Panc1 (cell line): Measurements from ENCODE around the gene KDR. TPM values are rescaled to one million over a fixed set of nuclear protein-coding genes. Genes with fewer than 3 reads are reported as not detected.

Source experiments
- ATAC-seq: fragments of 200-7000 bp; cut with Tn5 transposase; 2 replicates; pipeline ENCODE4 v1.9.1; 2020; ENCODE audit warnings: mild to moderate bottlenecking, moderate library complexity
- BruUV-seq: library from RNA; stranded (reverse); fragments of 400-500 nt; replicated peaks from 2 replicates; lab custom pipeline; 2021; lab: Mats Ljungman, UMichigan
- CTCF ChIA-PET: fragments of 300-600 bp; sonication (Branson Sonifier 250); formaldehyde crosslinking; loops from one replicate; lab custom pipeline; 2022; ENCODE audit warnings: antibody characterized with exemption; lab: Charles Lee
- POLR2A ChIA-PET: fragments of 300-600 bp; sonication (Branson Sonifier 250); formaldehyde crosslinking; loops from one replicate; lab custom pipeline; 2022; ENCODE audit warnings: antibody characterized with exemption; lab: Charles Lee
- DNase-seq: peaks from one replicate; pipeline ENCODE4 v3.0.0-alpha.2; 2010; ENCODE audit warnings: low read depth, low spot score
- H3K27ac ChIP-seq: 2 replicates; pipeline ENCODE4 v1.5.1; 2011; ENCODE audit warnings: mild to moderate bottlenecking, low read length, inconsistent platforms
- H3K27me3 ChIP-seq: fragments of 200-500 bp; sonication (Bioruptor generic); 2 replicates; pipeline ENCODE4 v1.6.0; 2014; ENCODE audit warnings: low read length, inconsistent platforms; ENCODE audit not compliant: control insufficient read depth, insufficient read depth
- H3K36me3 ChIP-seq: fragments of 200-500 bp; sonication (Bioruptor generic); 2 replicates; pipeline ENCODE4 v1.5.1; 2014; ENCODE audit warnings: inconsistent platforms, mild to moderate bottlenecking, low read length, moderate library complexity; ENCODE audit not compliant: control insufficient read depth, insufficient read depth
- H3K4me1 ChIP-seq: 2 replicates; pipeline ENCODE4 v1.5.1; 2011; ENCODE audit warnings: inconsistent platforms, mild to moderate bottlenecking, low read length, moderate library complexity; ENCODE audit not compliant: control insufficient read depth, insufficient read depth
- H3K4me3 ChIP-seq, 2 experiments: 2 replicates each; pipeline ENCODE4 v1.5.1; 2011 to 2012; ENCODE audit warnings: low read depth in 2 of 2, low read length in 2 of 2, mild to moderate bottlenecking in 2 of 2, inconsistent platforms in 1 of 2, moderate library complexity in 1 of 2
- H3K9me3 ChIP-seq: fragments of 200-500 bp; sonication (Bioruptor generic); 2 replicates; pipeline ENCODE4 v1.5.1; 2014; ENCODE audit warnings: low read depth, mild to moderate bottlenecking, inconsistent platforms, low read length, moderate library complexity; ENCODE audit not compliant: control insufficient read depth, insufficient read depth
- POLR2AphosphoS5 ChIP-seq: IDR thresholded peaks from 2 replicates; pipeline ENCODE4 v1.6.1; 2012; ENCODE audit warnings: mild to moderate bottlenecking, low read depth, low read length, moderate library complexity
- REST ChIP-seq, 2 experiments: IDR thresholded peaks; 2 replicates each; pipeline ENCODE4 v1.6.1; 2011 to 2012; ENCODE audit warnings: low read depth in 2 of 2, control low read depth in 1 of 2, low read length in 1 of 2, mild to moderate bottlenecking in 1 of 2, moderate library complexity in 1 of 2; ENCODE audit not compliant: insufficient read depth in 1 of 2
- SIN3A ChIP-seq: IDR thresholded peaks from 2 replicates; pipeline ENCODE4 v1.6.1; 2012; ENCODE audit warnings: low read depth, mild to moderate bottlenecking, low read length, moderate library complexity, borderline replicate concordance; ENCODE audit not compliant: insufficient read depth
- TCF7L2 ChIP-seq: IDR thresholded peaks from 2 replicates; pipeline ENCODE4 v1.6.1; 2011; ENCODE audit warnings: mild to moderate bottlenecking, low read depth, low read length, inconsistent platforms
- in situ Hi-C: cut with HindIII; loops from 2 replicates; pipeline ENCODE4 v1.10.0; 2016; ENCODE audit warnings: low sequenced_read_pairs, low pct_unique_long_range_greater_than_20kb
- intact Hi-C: fragments of 100-400 bp; cut with micrococcal nuclease; formaldehyde crosslinking; loops from one replicate; pipeline ENCODE4 v1.10.0; 2022; ENCODE audit not compliant: unreplicated experiment
- total RNA-seq: library from RNA; stranded (reverse); gene quantifications from one replicate; pipeline ENCODE4 v1.2.1, GENCODE V29; 2021; ENCODE audit not compliant: unreplicated experiment
- TF ChIP-seq, protein P1 (sequence below): fragments of 450-650 bp; IDR thresholded peaks from 2 replicates; pipeline ENCODE4 v1.5.1; 2017; ENCODE audit warnings: mild to moderate bottlenecking

KDR gene
- total RNA-seq, 1 experiment from 2014 or later = 0.18 TPM

- BruUV-seq = no TSS peak
- no peak overlapping the region for H3K4me3 ChIP-seq
- H3K4me1 ChIP-seq = no peaks in the 10 kb centered on the region
- no peaks in the 10 kb centered on the region for H3K36me3 ChIP-seq
- no peak overlapping the region for H3K27ac ChIP-seq
- H3K9me3 ChIP-seq = no peaks in the 10 kb centered on the region
- ATAC-seq (no peak), DNase-seq (no peak)
- CTCF ChIA-PET = no interaction called here
- H3K27me3 ChIP-seq = no peaks in the 10 kb centered on the region
- intact Hi-C loops = no loop called here
- POLR2A ChIA-PET = no interaction called here
- TF ChIP-seq REST (IDR thresholded peaks at IDR 0.05; ENCODE audit: insufficient read depth in 1 of 2, low read depth in 2 of 2, low read length in 1 of 2) (no peak), POLR2AphosphoS5 (no peak), TCF7L2 (no peak), SIN3A (no peak)
- TF ChIP-seq, protein P1, sequence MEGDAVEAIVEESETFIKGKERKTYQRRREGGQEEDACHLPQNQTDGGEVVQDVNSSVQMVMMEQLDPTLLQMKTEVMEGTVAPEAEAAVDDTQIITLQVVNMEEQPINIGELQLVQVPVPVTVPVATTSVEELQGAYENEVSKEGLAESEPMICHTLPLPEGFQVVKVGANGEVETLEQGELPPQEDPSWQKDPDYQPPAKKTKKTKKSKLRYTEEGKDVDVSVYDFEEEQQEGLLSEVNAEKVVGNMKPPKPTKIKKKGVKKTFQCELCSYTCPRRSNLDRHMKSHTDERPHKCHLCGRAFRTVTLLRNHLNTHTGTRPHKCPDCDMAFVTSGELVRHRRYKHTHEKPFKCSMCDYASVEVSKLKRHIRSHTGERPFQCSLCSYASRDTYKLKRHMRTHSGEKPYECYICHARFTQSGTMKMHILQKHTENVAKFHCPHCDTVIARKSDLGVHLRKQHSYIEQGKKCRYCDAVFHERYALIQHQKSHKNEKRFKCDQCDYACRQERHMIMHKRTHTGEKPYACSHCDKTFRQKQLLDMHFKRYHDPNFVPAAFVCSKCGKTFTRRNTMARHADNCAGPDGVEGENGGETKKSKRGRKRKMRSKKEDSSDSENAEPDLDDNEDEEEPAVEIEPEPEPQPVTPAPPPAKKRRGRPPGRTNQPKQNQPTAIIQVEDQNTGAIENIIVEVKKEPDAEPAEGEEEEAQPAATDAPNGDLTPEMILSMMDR = no peak
- in situ Hi-C loops = no loop called here
Observed at GRCh38 chr4:55117511-55117910, 7.9 kb downstream of the KDR start.

DNA sequence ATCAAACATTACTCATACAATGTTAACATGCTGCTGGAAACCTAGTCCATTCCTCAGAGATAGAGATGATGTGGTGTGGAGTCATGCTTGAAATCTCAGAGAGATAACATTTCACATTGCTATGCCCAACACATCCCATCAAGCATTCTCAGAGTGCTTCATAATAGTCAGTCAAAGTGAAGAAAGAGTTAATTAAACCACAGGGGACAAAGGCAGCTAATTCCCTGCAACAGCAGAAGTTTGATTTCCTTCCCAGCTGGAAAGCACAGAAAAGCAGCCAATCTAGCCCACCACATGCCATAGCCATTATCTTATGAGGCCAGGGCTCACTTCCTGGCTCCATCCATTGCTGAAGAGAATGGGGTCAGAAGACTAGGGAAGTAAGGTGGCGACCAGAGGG is 8.9 kb downstream of the KDR start:
- H3K9me3 ChIP-seq = no peaks in the 10 kb centered on the region
- CTCF ChIA-PET = no interaction called here
- POLR2A ChIA-PET = no interaction called here
- no peak overlapping the region for H3K27ac ChIP-seq
- in situ Hi-C loops = no loop called here
- intact Hi-C loops = no loop called here
- H3K4me1 ChIP-seq = no peaks in the 10 kb centered on the region
- no peak overlapping the region for H3K4me3 ChIP-seq
- BruUV-seq = no TSS peak
- no peak for ATAC-seq
- no peaks in the 10 kb centered on the region for H3K27me3 ChIP-seq
- no peaks in the 10 kb centered on the region for H3K36me3 ChIP-seq
- no peak for TF ChIP-seq TCF7L2
- TF ChIP-seq POLR2AphosphoS5 = no peak
- no peak for TF ChIP-seq REST (IDR thresholded peaks at IDR 0.05; ENCODE audit: insufficient read depth in 1 of 2, low read depth in 2 of 2, low read length in 1 of 2)
- TF ChIP-seq, protein P1 = no peak
- TF ChIP-seq SIN3A = no peak
- no peak for DNase-seq
